ENCODE data around the gene YBEY.

DNA sequence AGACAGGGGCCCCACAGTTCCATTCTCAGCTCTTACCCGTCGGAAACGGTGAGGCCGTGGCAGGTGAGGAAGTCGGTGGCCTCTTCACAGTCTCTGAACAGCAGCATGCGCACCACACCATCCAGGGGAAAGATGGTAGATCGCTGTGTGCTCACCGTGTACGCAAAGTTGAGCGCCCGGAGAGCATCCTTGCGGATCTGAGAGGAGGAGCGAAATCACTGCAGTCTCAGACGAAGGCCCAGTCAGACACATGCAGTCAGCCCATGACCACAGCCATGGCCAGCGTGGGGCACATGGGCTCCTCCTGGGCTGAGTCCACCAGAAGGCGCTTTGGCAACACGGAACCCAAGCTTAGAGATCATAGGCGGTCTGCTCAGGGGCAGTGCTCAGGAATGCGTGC lies 19.2 kb upstream of the YBEY start:
- TF ChIP-seq CTCF (IDR thresholded peaks at IDR 0.05; ENCODE audit: poor library complexity, severe bottlenecking) (no peak), EZH2 (IDR thresholded peaks at IDR 0.05; ENCODE audit: borderline replicate concordance, insufficient read depth, low read length, poor library complexity, severe bottlenecking) (no peak)

Measured in neural cell (in vitro differentiated cells).